Keratinocyte (primary cell): Measurements from ENCODE around the gene ALK. TPM values are rescaled to one million over a fixed set of nuclear protein-coding genes. Genes with fewer than 3 reads are reported as not detected.

Source experiments
- DNase-seq: peaks from one replicate; pipeline ENCODE4 v3.0.0-alpha.2; 2011; ENCODE audit warnings: low read depth, missing footprints, low spot score
- FAIRE-seq: peaks from 2 replicates; lab custom pipeline; 2011; peaks lifted over from hg19 to GRCh38; lab: Jason Lieb, UNC
- H2AFZ ChIP-seq: 2 replicates; pipeline ENCODE4 v1.6.0; 2012; ENCODE audit warnings: low read length, control low read depth, inconsistent platforms; ENCODE audit not compliant: control insufficient read depth
- H3K27ac ChIP-seq: 2 replicates; pipeline ENCODE4 v1.5.1; 2011; ENCODE audit warnings: low read length; ENCODE audit not compliant: control insufficient read depth, insufficient read depth
- H3K27me3 ChIP-seq: 3 replicates; pipeline ENCODE4 v1.6.0; 2011; ENCODE audit warnings: low read length; ENCODE audit not compliant: control insufficient read depth, insufficient read depth; ENCODE audit errors: extremely low read depth
- H3K36me3 ChIP-seq, 2 experiments: 2 replicates in 1 of 2; 3 replicates in 1 of 2; pipeline ENCODE4 v1.5.1; 2011; ENCODE audit warnings: low read length in 2 of 2, mild to moderate bottlenecking in 1 of 2; ENCODE audit not compliant: control insufficient read depth in 2 of 2, insufficient read depth in 2 of 2; ENCODE audit errors: extremely low read depth in 1 of 2
- H3K4me1 ChIP-seq: 3 replicates; pipeline ENCODE4 v1.5.1; 2011; ENCODE audit warnings: low read length; ENCODE audit not compliant: control insufficient read depth, insufficient read depth; ENCODE audit errors: extremely low read depth
- H3K4me2 ChIP-seq: 3 replicates; pipeline ENCODE4 v1.6.0; 2011; ENCODE audit warnings: low read depth, low read length; ENCODE audit not compliant: control insufficient read depth, insufficient read depth; ENCODE audit errors: extremely low read depth
- H3K4me3 ChIP-seq, 3 experiments: fragments of 200-600 bp in 1 of 3; sonication (generic) in 1 of 3; 2 replicates in 2 of 3; 3 replicates in 1 of 3; pipeline ENCODE4 v1.5.1; 2011 to 2016; ENCODE audit warnings: low read length in 3 of 3, mild to moderate bottlenecking in 3 of 3, control low read depth in 2 of 3, inconsistent platforms in 1 of 3, low read depth in 1 of 3, mixed read lengths in 1 of 3, mixed run types in 1 of 3, moderate library complexity in 1 of 3; ENCODE audit not compliant: control insufficient read depth in 2 of 3, insufficient read depth in 2 of 3; ENCODE audit errors: extremely low read depth in 1 of 3
- H3K79me2 ChIP-seq: 2 replicates; pipeline ENCODE4 v1.6.0; 2012; ENCODE audit warnings: low read length; ENCODE audit not compliant: control insufficient read depth, insufficient read depth
- H3K9ac ChIP-seq: 3 replicates; pipeline ENCODE4 v1.6.0; 2011; ENCODE audit warnings: low read length; ENCODE audit not compliant: control insufficient read depth, insufficient read depth; ENCODE audit errors: extremely low read depth
- H3K9me1 ChIP-seq: 3 replicates; pipeline ENCODE4 v1.6.0; 2011; ENCODE audit warnings: low read length; ENCODE audit not compliant: control insufficient read depth, insufficient read depth; ENCODE audit errors: extremely low read depth
- H3K9me3 ChIP-seq: 2 replicates; pipeline ENCODE4 v1.5.1; 2012; ENCODE audit warnings: low read depth, low read length; ENCODE audit not compliant: control insufficient read depth
- H4K20me1 ChIP-seq: 3 replicates; pipeline ENCODE4 v1.6.0; 2011; ENCODE audit warnings: low read length; ENCODE audit not compliant: control insufficient read depth, insufficient read depth; ENCODE audit errors: extremely low read depth
- CTCF ChIP-seq, 3 experiments: IDR thresholded peaks in 1 of 3; conservative IDR thresholded peaks in 1 of 3; optimal IDR thresholded peaks in 1 of 3; 2 replicates in 2 of 3; 3 replicates in 1 of 3; pipeline versions ENCODE3 to v1.5.1; 2011; ENCODE audit warnings: low read length in 3 of 3, mild to moderate bottlenecking in 3 of 3, moderate library complexity in 2 of 3, control low read depth in 1 of 3, inconsistent platforms in 1 of 3; ENCODE audit not compliant: insufficient read depth in 2 of 3; ENCODE audit errors: extremely low read depth in 1 of 3
- EZH2 ChIP-seq: IDR thresholded peaks from one replicate; pipeline ENCODE4 v1.6.1; 2012; ENCODE audit warnings: inconsistent platforms, mild to moderate bottlenecking, low read length, moderate library complexity
- dilution Hi-C: fragments of 300-500 bp; cut with MboI; formaldehyde crosslinking; loops from one replicate; pipeline ENCODE4 v1.7.0; 2020; ENCODE audit warnings: low sequenced_read_pairs; ENCODE audit not compliant: extremely low pct_ligation_motif_present
- polyA plus RNA-seq, 5 experiments: library from polyadenylated mRNA; depleted of rRNA in 3 of 5; stranded (reverse) in 3 of 5; stranded (forward) in 1 of 5; unstranded in 1 of 5; fragments of >200 nt; gene quantifications; 1 replicate in 1 of 5; 2 replicates in 3 of 5; 3 replicates in 1 of 5; pipeline versions ENCODE4 v1.2.1 to v1.2.3, GENCODE V29; 2011 to 2012; ENCODE audit warnings: missing spikeins in 2 of 5, low read depth in 1 of 5, low replicate concordance in 1 of 5

Gene ALK
- polyA plus RNA-seq, 1 donor (not counting 4 experiments of a cell fraction or from before 2014, with no cell fraction given): not detected

GRCh38 chr2:29839306-29839705, 82.1 kb downstream of the ALK start:
- Histone ChIP-seq H3K9me3 (no peaks in the 10 kb centered on the region), H3K79me2 (no peaks in the 10 kb centered on the region), H3K4me2 (no peak overlapping the region), H3K9me1 (no peaks in the 10 kb centered on the region), H3K27ac (no peak overlapping the region), H4K20me1 (no peaks in the 10 kb centered on the region), H3K4me3 (no peak overlapping the region), H3K4me1 (peaks cover 5% of the 10 kb centered on the region), H2AFZ (no peak overlapping the region), H3K27me3 (peaks cover 12% of the 10 kb centered on the region), H3K9ac (no peak overlapping the region), H3K36me3 (no peaks in the 10 kb centered on the region)
- TF ChIP-seq EZH2 (no peak), CTCF (optimal IDR thresholded peaks at IDR 0.05 in 1 of 3, IDR thresholded peaks at IDR 0.05 in 1 of 3, conservative IDR thresholded peaks at IDR 0.05 in 1 of 3; ENCODE audit: extremely low read depth in 1 of 3, insufficient read depth in 2 of 3, low read length in 3 of 3) (no peak)
- FAIRE-seq (no peak), DNase-seq (no peak)
- dilution Hi-C loops: no loop called here

- Histone ChIP-seq H3K27ac (no peak overlapping the region), H4K20me1 (no peaks in the 10 kb centered on the region), H3K9ac (no peak overlapping the region), H3K4me2 (no peak overlapping the region), H3K27me3 (peaks cover 11% of the 10 kb centered on the region), H3K4me1 (peaks cover 5% of the 10 kb centered on the region), H2AFZ (no peak overlapping the region), H3K36me3 (no peaks in the 10 kb centered on the region), H3K9me3 (no peaks in the 10 kb centered on the region), H3K9me1 (no peaks in the 10 kb centered on the region), H3K79me2 (no peaks in the 10 kb centered on the region), H3K4me3 (no peak overlapping the region)
- DNase-seq (no peak), FAIRE-seq (no peak)
- no peak for TF ChIP-seq EZH2
- TF ChIP-seq CTCF (optimal IDR thresholded peaks at IDR 0.05 in 1 of 3, IDR thresholded peaks at IDR 0.05 in 1 of 3, conservative IDR thresholded peaks at IDR 0.05 in 1 of 3; ENCODE audit: extremely low read depth in 1 of 3, insufficient read depth in 2 of 3, low read length in 3 of 3): no peak
- dilution Hi-C loops: no loop called here
Observed at GRCh38 chr2:29837925-29838324, 83.5 kb downstream of the ALK start.
